Loucy (cell line): ENCODE measurements around the gene OR2L13.

Experiments
- H2AFZ ChIP-seq: fragments of 200-600 bp; sonication (generic); 2 replicates; pipeline ENCODE4 v1.6.0; 2016; ENCODE audit warnings: antibody characterized with exemption, mild to moderate bottlenecking, low read length, moderate library complexity
- H3F3A ChIP-seq: fragments of 200-600 bp; 2 replicates; pipeline ENCODE4 v1.6.0; 2016; ENCODE audit warnings: antibody characterized with exemption, low read depth, mild to moderate bottlenecking
- H3K27me3 ChIP-seq: fragments of 200-600 bp; sonication (generic); 2 replicates; pipeline ENCODE4 v1.6.1; 2014; ENCODE audit warnings: low read length, mild to moderate bottlenecking; ENCODE audit not compliant: insufficient read depth, poor library complexity, severe bottlenecking
- H3K36me3 ChIP-seq: fragments of 200-600 bp; sonication (generic); 2 replicates; pipeline ENCODE4 v1.6.1; 2016; ENCODE audit warnings: low read length; ENCODE audit not compliant: insufficient read depth
- H3K4me1 ChIP-seq: fragments of 200-600 bp; sonication (generic); 2 replicates; pipeline ENCODE4 v1.5.1; 2014; ENCODE audit warnings: low read length, mild to moderate bottlenecking; ENCODE audit not compliant: insufficient read depth, poor library complexity, severe bottlenecking
- H3K4me2 ChIP-seq: fragments of 200-600 bp; sonication (generic); 2 replicates; pipeline ENCODE4 v1.6.0; 2014; ENCODE audit warnings: antibody characterized with exemption, low read length, low read depth, mild to moderate bottlenecking; ENCODE audit not compliant: poor library complexity, severe bottlenecking
- H3K4me3 ChIP-seq: fragments of 200-600 bp; sonication (generic); 2 replicates; pipeline ENCODE4 v1.5.1; 2014; ENCODE audit warnings: low read length, mild to moderate bottlenecking, mixed read lengths; ENCODE audit not compliant: poor library complexity, severe bottlenecking
- H3K79me2 ChIP-seq: fragments of 200-600 bp; sonication (generic); 2 replicates; pipeline ENCODE4 v1.6.1; 2014; ENCODE audit warnings: low read length; ENCODE audit not compliant: insufficient read depth
- H3K9ac ChIP-seq: fragments of 200-600 bp; sonication (generic); 2 replicates; pipeline ENCODE4 v1.6.0; 2014; ENCODE audit warnings: mild to moderate bottlenecking, low read depth, low read length, moderate library complexity; ENCODE audit not compliant: poor library complexity, severe bottlenecking
- H3K9me2 ChIP-seq: fragments of 200-600 bp; sonication (generic); replicated peaks from 2 replicates; pipeline ENCODE4 v1.6.1; 2016; ENCODE audit warnings: low read depth, low read length, mixed read lengths
- H3K9me3 ChIP-seq: fragments of 200-600 bp; sonication (generic); 2 replicates; pipeline ENCODE4 v1.6.1; 2014; ENCODE audit warnings: mild to moderate bottlenecking, antibody characterized with exemption, low read length, low read depth; ENCODE audit not compliant: insufficient read depth
- H4K20me1 ChIP-seq: fragments of 200-600 bp; sonication (generic); 2 replicates; pipeline ENCODE4 v1.6.0; 2014; ENCODE audit warnings: antibody characterized with exemption, low read length, mild to moderate bottlenecking; ENCODE audit not compliant: insufficient read depth, poor library complexity, severe bottlenecking
- CTCF ChIP-seq: fragments of 200-600 bp; sonication (generic); conservative IDR thresholded peaks from 2 replicates; pipeline ENCODE4 v1.5.1; 2014; ENCODE audit warnings: mild to moderate bottlenecking, antibody characterized with exemption, low read length
- EZH2phosphoT487 ChIP-seq: fragments of 200-600 bp; IDR thresholded peaks from 2 replicates; pipeline ENCODE4 v1.6.1; 2018; ENCODE audit warnings: antibody characterized with exemption, mild to moderate bottlenecking, moderate library complexity, borderline replicate concordance

OR2L13 gene

DNA sequence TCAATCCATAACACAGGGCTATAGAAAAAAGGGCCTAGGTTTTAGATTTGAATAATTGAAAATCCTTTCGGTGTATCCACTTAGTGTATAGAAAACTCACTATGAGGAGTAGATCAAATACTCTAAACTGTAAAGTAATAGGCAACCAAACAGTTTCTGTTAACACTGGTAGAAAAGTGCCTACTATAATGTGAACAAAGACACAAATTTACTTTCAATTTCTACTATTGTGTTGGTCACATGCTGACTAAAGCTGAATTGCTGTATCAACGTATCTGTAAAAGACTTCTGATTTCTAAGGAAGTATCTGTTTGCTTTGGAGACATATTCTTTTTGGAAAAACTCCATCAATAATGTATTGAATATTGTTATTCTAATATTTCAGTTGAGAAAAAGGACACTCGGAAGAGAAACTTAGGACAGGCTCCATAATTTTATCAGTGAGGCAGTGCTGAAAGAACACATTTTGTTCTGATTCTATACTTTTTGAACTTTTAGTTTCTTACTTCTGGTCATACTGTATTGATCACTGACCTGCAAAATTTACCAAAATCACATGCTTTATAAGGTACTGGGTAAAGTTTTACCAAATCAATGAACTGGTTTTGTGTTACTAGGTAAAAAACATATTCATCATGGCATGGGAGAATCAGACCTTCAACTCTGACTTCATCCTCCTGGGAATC lies 49.7 kb downstream of the OR2L13 start, which contains the start of gene OR2M5:
Gene OR2M5 (plus strand): TSS at position 636 of the 686 bp plus-strand sequence. CDS start 0 bp downstream, at position 636.
- H3F3A ChIP-seq = no peaks in the 10 kb centered on the region
- no peak within 1 kb of the TSS for H3K9ac ChIP-seq
- H3K4me1 ChIP-seq = no peaks in the 10 kb centered on the region
- TF ChIP-seq EZH2phosphoT487 = no peak
- no peak for TF ChIP-seq CTCF
- no peak within 1 kb of the TSS for H3K4me2 ChIP-seq
- no peaks in the 10 kb centered on the region for H3K27me3 ChIP-seq
- H3K4me3 ChIP-seq = no peak within 1 kb of the TSS
- H3K36me3 ChIP-seq = no peaks in the 10 kb centered on the region
- H3K79me2 ChIP-seq = no peaks in the 10 kb centered on the region
- H2AFZ ChIP-seq = no peak within 1 kb of the TSS
- no peaks in the 10 kb centered on the region for H3K9me3 ChIP-seq
- no peaks in the 10 kb centered on the region for H4K20me1 ChIP-seq
- H3K9me2 ChIP-seq = no peaks in the 10 kb centered on the region
